Activated T-cell treated with anti-CD3 and anti-CD28 coated beads for 1 hour (primary cell): ENCODE results near the gene CELF5.
"Not testable (repeated sequence)": the region's sequence is repeated elsewhere in the genome, so short reads cannot be mapped to it uniquely, and the experiment has no call there.

Experiments
- DNase-seq: peaks from one replicate; pipeline ENCODE4 v3.0.0-alpha.2; 2020; ENCODE audit warnings: low read depth

Gene CELF5

GRCh38 chr19:3274245-3274941 is 49.9 kb downstream of the CELF5 start:
- DNase-seq, result no peak

- peak; percentile 37 for DNase-seq
Measured at GRCh38 chr19:3274942-3275582, 50.6 kb downstream of the CELF5 start.

GRCh38 chr19:3275583-3276340 is 51.3 kb downstream of the CELF5 start:
- peak; percentile 87 for DNase-seq

- no peak for DNase-seq
Measured at GRCh38 chr19:3276341-3276799, 51.9 kb downstream of the CELF5 start.

- DNase-seq, result no peak
Measured at GRCh38 chr19:3277649-3278048, 53.2 kb downstream of the CELF5 start.

GRCh38 chr19:3278294-3278693 is 53.8 kb downstream of the CELF5 start:
- no peak for DNase-seq

GRCh38 chr19:3278749-3279148 is 54.3 kb downstream of the CELF5 start:
- no peak for DNase-seq

GRCh38 chr19:3279306-3279705 is 54.8 kb downstream of the CELF5 start:
- DNase-seq, result no peak

- no peak for DNase-seq
Measured at GRCh38 chr19:3281026-3281425, 56.6 kb downstream of the CELF5 start.

- no peak for DNase-seq
Measured at GRCh38 chr19:3282155-3282554, 57.7 kb downstream of the CELF5 start.

GRCh38 chr19:3282564-3282963 is 58.1 kb downstream of the CELF5 start:
- no peak for DNase-seq

GRCh38 chr19:3283246-3283751 is 58.8 kb downstream of the CELF5 start:
- no peak for DNase-seq

- no peak for DNase-seq
Measured at GRCh38 chr19:3283886-3284657, 59.6 kb downstream of the CELF5 start.

- peak; percentile 40 for DNase-seq
Measured at GRCh38 chr19:3284759-3285646, 60.5 kb downstream of the CELF5 start.

- DNase-seq, result peak; percentile 47
Measured at GRCh38 chr19:3285647-3286176, 61.3 kb downstream of the CELF5 start.

GRCh38 chr19:3287814-3288213 is 63.4 kb downstream of the CELF5 start:
- no peak for DNase-seq

GRCh38 chr19:3288437-3288836 is 64.0 kb downstream of the CELF5 start:
- DNase-seq, result not testable (repeated sequence)

- no peak for DNase-seq
Measured at GRCh38 chr19:3289971-3290569, 65.6 kb downstream of the CELF5 start.

GRCh38 chr19:3290858-3291257 is 66.4 kb downstream of the CELF5 start:
- DNase-seq, result not testable (repeated sequence)

GRCh38 chr19:3291644-3292043 is 67.2 kb downstream of the CELF5 start:
- no peak for DNase-seq
